Pancreas (tissue), 10 donors: Measurements from ENCODE around the gene PLEKHA8. TPM values are rescaled to one million over a fixed set of nuclear protein-coding genes. Genes with fewer than 3 reads are reported as not detected.

Experiments
- ATAC-seq, 4 donors: fragments of 200-7000 bp; cut with Tn5 transposase; one replicate each; pipeline versions ENCODE4 v1.8.0 to v1.9.1; 2020; ENCODE audit warnings: mild to moderate bottlenecking in 4 of 4, moderate library complexity in 4 of 4
- DNase-seq, 6 donors: peaks; one replicate each; pipeline ENCODE4 v3.0.0-alpha.2; 2020
- FAIRE-seq: peaks from 2 replicates; lab custom pipeline; 2012; peaks lifted over from hg19 to GRCh38; lab: Jason Lieb, UNC
- H3K27ac ChIP-seq, 4 donors: fragments of 200-600 bp; sonication (generic); 1 replicate in 3 of 4; 2 replicates in 1 of 4; pipeline versions ENCODE4 v1.5.0 to v1.8.0; 2020
- H3K27me3 ChIP-seq, 4 donors: fragments of 200-600 bp; one replicate each; pipeline ENCODE4 v1.8.0; 2021
- H3K36me3 ChIP-seq, 3 donors: fragments of 200-600 bp; sonication (generic) in 1 of 3; one replicate each; pipeline versions ENCODE4 v1.5.0 to v1.8.0; 2020 to 2021
- H3K4me1 ChIP-seq, 3 donors: fragments of 200-600 bp; one replicate each; pipeline ENCODE4 v1.8.0; 2021
- H3K4me3 ChIP-seq, 4 donors: fragments of 200-600 bp; sonication (generic) in 2 of 4; one replicate each; pipeline versions ENCODE4 v1.5.0 to v1.8.0; 2020 to 2021
- H3K9me3 ChIP-seq, 4 donors: fragments of 200-600 bp; one replicate each; pipeline ENCODE4 v1.8.0; 2021
- CTCF ChIP-seq, 4 donors: fragments of 200-600 bp; sonication (generic) in 3 of 4; IDR thresholded peaks; one replicate each; pipeline versions ENCODE4 v1.5.0 to v1.8.0; 2021; ENCODE audit warnings: antibody characterized with exemption in 4 of 4
- WGBS, 2 donors: extraction: QIAGEN DNeasy Blood & Tissue Kit; methylation state at CpG; one replicate each; pipeline ENCODE4 v1.1.7; 2013; 5-methylcytosine and 5-hydroxymethylcytosine counted together
- intact Hi-C, 3 donors: fragments of 100-400 bp; cut with DNase I; formaldehyde crosslinking; loops; one replicate each; pipeline versions ENCODE4 v1.11.1 to v1.14.2; 2022
- polyA plus RNA-seq, 2 donors: library from polyadenylated mRNA; stranded (reverse); fragments of 200-250 nt; gene quantifications; one replicate each; pipeline ENCODE4 v1.2.3, GENCODE V29; 2013
- total RNA-seq, 6 donors: library from RNA; stranded (reverse); fragmentation: NEBNext Ultra II Directional in 4 of 6; extraction: Animal tissue kit (Norgen Biotek cat#: 25700) in 4 of 6; gene quantifications; one replicate each; pipeline versions ENCODE4 v1.2.1 to v1.2.4, GENCODE V29; 2021 to 2023
- donor health status: healthy with polysubstance abuse.
- donor health status: DM: no; HTN: no; CAD: no; lungs with moderate emphysema.
- donor health status: DM: no; HTN: no; CAD: no.
- donor health status: control.
- donor health status: control.
- donor health status: Bipolar disorder and iron deficiency.
- donor health status: DM: yes; HTN: yes; CAD: no.
- donor health status: DM: no; HTN: no; CAD: no.
- donor health status: DM: no; HTN: no; CAD: no.
- donor health status: DM: yes; HTN: yes; CAD: no.

Gene PLEKHA8
- total and polyA plus RNA-seq, 8 donors, result 1.7 to 9.7 (median 4.3) TPM

- no peaks in the 10 kb centered on the region for H3K27me3 ChIP-seq
- H3K27ac ChIP-seq, result peak overlapping the region in 2 of 4 donors; percentile 30 to 44
- WGBS, 2 donors, result 13 to 16% methylated on average over 2 of the region's 2 CpGs
- no peaks in the 10 kb centered on the region for H3K36me3 ChIP-seq
- peaks cover 14 to 17% (median 16%) of the 10 kb centered on the region in 3 donors for H3K4me1 ChIP-seq
- DNase-seq (no peak), ATAC-seq (peak; percentile 65 to 81 (median 76)), FAIRE-seq (no peak)
- H3K4me3 ChIP-seq, result no peak overlapping the region
- no peak for TF ChIP-seq CTCF (IDR thresholded peaks at IDR 0.05)
- no peaks in the 10 kb centered on the region for H3K9me3 ChIP-seq
- intact Hi-C loops, result no loop called here
These were observed 18.9 kb downstream of the PLEKHA8 start for GRCh38 chr7:30047124-30047523.

- no peak for TF ChIP-seq CTCF (IDR thresholded peaks at IDR 0.05)
- intact Hi-C loops, result no loop called here
These were observed 20.4 kb downstream of the PLEKHA8 start for GRCh38 chr7:30048582-30048981.

GRCh38 chr7:30049173-30049572 lies 21.0 kb downstream of the PLEKHA8 start:
- intact Hi-C loops, result no loop called here
- no peak for FAIRE-seq
- no peak for ATAC-seq
- H3K36me3 ChIP-seq, result no peaks in the 10 kb centered on the region
- no peak overlapping the region for H3K27ac ChIP-seq
- no peak for TF ChIP-seq CTCF (IDR thresholded peaks at IDR 0.05)
- WGBS, 2 donors, result 81 to 88% methylated on average over 4 of the region's 4 CpGs
- H3K4me1 ChIP-seq, result peaks cover 14 to 17% (median 16%) of the 10 kb centered on the region in 3 donors
- no peak for DNase-seq
- H3K4me3 ChIP-seq, result no peak overlapping the region
- H3K9me3 ChIP-seq, result no peaks in the 10 kb centered on the region
- no peaks in the 10 kb centered on the region for H3K27me3 ChIP-seq

More at GRCh38 chr7:30048582-30048981, 20.4 kb downstream of the PLEKHA8 start:
- Histone ChIP-seq H3K4me3 (no peak overlapping the region), H3K36me3 (no peaks in the 10 kb centered on the region), H3K9me3 (no peaks in the 10 kb centered on the region), H3K27me3 (no peaks in the 10 kb centered on the region), H3K4me1 (peaks cover 14 to 17% (median 16%) of the 10 kb centered on the region in 3 donors), H3K27ac (no peak overlapping the region)
- FAIRE-seq, result no peak
- no peak for DNase-seq
- ATAC-seq, result no peak
- 88 to 89% methylated on average over 2 of the region's 2 CpGs for WGBS, 2 donors

GRCh38 chr7:30053068-30053467 lies 24.9 kb downstream of the PLEKHA8 start:
- FAIRE-seq, result no peak
- DNase-seq, result no peak
- Histone ChIP-seq H3K27me3 (no peaks in the 10 kb centered on the region), H3K4me3 (no peak overlapping the region), H3K9me3 (no peaks in the 10 kb centered on the region), H3K4me1 (no peaks in the 10 kb centered on the region), H3K36me3 (peaks cover 0 to 18% (median 0%) of the 10 kb centered on the region in 3 donors), H3K27ac (no peak overlapping the region)
- intact Hi-C loops, result no loop called here
- TF ChIP-seq CTCF (IDR thresholded peaks at IDR 0.05), result no peak
- no peak for ATAC-seq
- 89 to 98% methylated on average over 3 of the region's 3 CpGs for WGBS, 2 donors

GRCh38 chr7:30057741-30058140 lies 29.5 kb downstream of the PLEKHA8 start:
- FAIRE-seq (no peak), DNase-seq (no peak), ATAC-seq (no peak)
- intact Hi-C loops, result no loop called here
- TF ChIP-seq CTCF (IDR thresholded peaks at IDR 0.05), result no peak
- no peaks in the 10 kb centered on the region for H3K27me3 ChIP-seq
- no peaks in the 10 kb centered on the region for H3K4me1 ChIP-seq
- no peaks in the 10 kb centered on the region for H3K9me3 ChIP-seq
- no peak overlapping the region for H3K4me3 ChIP-seq
- H3K36me3 ChIP-seq, result peaks cover 0 to 18% (median 0%) of the 10 kb centered on the region in 3 donors
- H3K27ac ChIP-seq, result no peak overlapping the region
